MM.1S (cell line): ENCODE results near the gene CISD1.
"Not testable (repeated sequence)": the region's sequence is repeated elsewhere in the genome, so short reads cannot be mapped to it uniquely, and the experiment has no call there.

ENCODE experiments used
- DNase-seq: peaks from one replicate; pipeline ENCODE4 v3.0.0-alpha.2; 2015
- H2AFZ ChIP-seq: fragments of 300-600 bp; sonication (generic); 2 replicates; pipeline ENCODE4 v1.6.0; 2016; ENCODE audit warnings: antibody characterized with exemption, low read length
- H3F3A ChIP-seq: fragments of 300-600 bp; sonication (generic); 2 replicates; pipeline ENCODE4 v1.6.1; 2016; ENCODE audit warnings: mild to moderate bottlenecking, antibody characterized with exemption, low read length, moderate library complexity, mixed read lengths; ENCODE audit not compliant: insufficient read depth
- H3K27ac ChIP-seq: fragments of 300-600 bp; sonication (generic); 2 replicates; pipeline ENCODE4 v1.5.1; 2016; ENCODE audit warnings: mild to moderate bottlenecking, low read length
- H3K27me3 ChIP-seq: fragments of 300-600 bp; sonication (generic); replicated peaks from 2 replicates; pipeline ENCODE4 v1.6.0; 2016; ENCODE audit warnings: low read length; ENCODE audit not compliant: insufficient read depth
- H3K36me3 ChIP-seq: fragments of 300-600 bp; sonication (generic); replicated peaks from 2 replicates; pipeline ENCODE4 v1.6.1; 2016; ENCODE audit warnings: mild to moderate bottlenecking, low read length, mixed read lengths; ENCODE audit not compliant: insufficient read depth
- H3K4me1 ChIP-seq: fragments of 300-600 bp; sonication (generic); 2 replicates; pipeline ENCODE4 v1.6.1; 2016; ENCODE audit warnings: low read length, mixed read lengths
- H3K4me2 ChIP-seq: fragments of 300-600 bp; sonication (generic); 2 replicates; pipeline ENCODE4 v1.6.0; 2016; ENCODE audit warnings: low read depth, low read length
- H3K4me3 ChIP-seq: fragments of 300-600 bp; sonication (generic); 2 replicates; pipeline ENCODE4 v1.5.1; 2016; ENCODE audit warnings: low read length, mixed read lengths
- H3K79me2 ChIP-seq: fragments of 300-600 bp; sonication (generic); 2 replicates; pipeline ENCODE4 v1.6.1; 2016; ENCODE audit warnings: mixed run types, low read length, mixed read lengths
- H3K9ac ChIP-seq: fragments of 300-600 bp; sonication (generic); 2 replicates; pipeline ENCODE4 v1.6.1; 2016; ENCODE audit warnings: low read length, mixed read lengths
- H3K9me2 ChIP-seq: fragments of 300-600 bp; sonication (generic); replicated peaks from 2 replicates; pipeline ENCODE4 v1.6.1; 2016; ENCODE audit warnings: mild to moderate bottlenecking, low read length, mixed read lengths; ENCODE audit not compliant: insufficient read depth
- H3K9me3 ChIP-seq: fragments of 300-600 bp; sonication (generic); replicated peaks from 2 replicates; pipeline ENCODE4 v1.6.1; 2016; ENCODE audit warnings: mild to moderate bottlenecking, low read length, mixed read lengths; ENCODE audit not compliant: insufficient read depth
- H4K20me1 ChIP-seq: fragments of 300-600 bp; sonication (generic); 2 replicates; pipeline ENCODE4 v1.6.1; 2016; ENCODE audit warnings: mild to moderate bottlenecking, low read length, moderate library complexity, mixed read lengths; ENCODE audit not compliant: insufficient read depth
- EZH2 ChIP-seq: fragments of 300-600 bp; sonication (generic); optimal IDR thresholded peaks from 2 replicates; pipeline ENCODE3; 2017; ENCODE audit warnings: low read depth, mild to moderate bottlenecking, antibody characterized with exemption, low read length, mixed read lengths
- EZH2phosphoT487 ChIP-seq: fragments of 300-600 bp; sonication (generic); IDR thresholded peaks from 2 replicates; pipeline ENCODE4 v1.6.1; 2018; ENCODE audit warnings: antibody characterized with exemption, low read length
- TF ChIP-seq, protein P1 (sequence below): fragments of 300-600 bp; sonication (generic); IDR thresholded peaks from 2 replicates; pipeline ENCODE4 v1.5.1; 2016; ENCODE audit warnings: antibody characterized with exemption, low read length, mixed read lengths

CISD1 gene

DNA sequence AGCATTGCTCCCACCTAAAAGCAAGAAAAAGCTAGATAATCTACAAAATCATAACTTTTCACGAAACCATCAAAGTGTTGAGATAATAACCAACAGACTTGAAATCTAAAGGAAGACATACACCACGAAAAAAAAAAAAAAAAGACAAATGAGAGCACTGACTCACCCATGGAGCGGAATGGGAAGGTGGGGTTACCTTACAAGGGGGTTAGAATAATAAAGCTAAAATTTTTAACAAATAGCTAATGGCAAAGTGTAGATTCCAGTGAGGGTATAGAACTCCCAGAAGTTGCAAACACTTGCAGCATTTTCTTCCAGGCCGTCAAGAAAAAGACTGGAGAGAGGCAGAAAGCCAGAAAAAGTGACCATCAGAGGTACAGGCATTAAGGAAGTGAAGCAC lies 28.4 kb upstream of the CISD1 start:
- Histone ChIP-seq H3F3A (no peaks in the 10 kb centered on the region), H3K9ac (no peak overlapping the region), H3K27ac (no peak overlapping the region), H3K36me3 (no peaks in the 10 kb centered on the region), H3K9me3 (no peaks in the 10 kb centered on the region), H3K4me1 (peaks cover 6% of the 10 kb centered on the region), H3K4me2 (no peak overlapping the region), H4K20me1 (no peaks in the 10 kb centered on the region), H3K27me3 (no peaks in the 10 kb centered on the region), H3K79me2 (peaks cover 13% of the 10 kb centered on the region; the same call in 1 of the 2 replicates), H3K4me3 (no peak overlapping the region), H2AFZ (no peak overlapping the region), H3K9me2 (no peaks in the 10 kb centered on the region)
- no peak for DNase-seq
- TF ChIP-seq, protein P1, sequence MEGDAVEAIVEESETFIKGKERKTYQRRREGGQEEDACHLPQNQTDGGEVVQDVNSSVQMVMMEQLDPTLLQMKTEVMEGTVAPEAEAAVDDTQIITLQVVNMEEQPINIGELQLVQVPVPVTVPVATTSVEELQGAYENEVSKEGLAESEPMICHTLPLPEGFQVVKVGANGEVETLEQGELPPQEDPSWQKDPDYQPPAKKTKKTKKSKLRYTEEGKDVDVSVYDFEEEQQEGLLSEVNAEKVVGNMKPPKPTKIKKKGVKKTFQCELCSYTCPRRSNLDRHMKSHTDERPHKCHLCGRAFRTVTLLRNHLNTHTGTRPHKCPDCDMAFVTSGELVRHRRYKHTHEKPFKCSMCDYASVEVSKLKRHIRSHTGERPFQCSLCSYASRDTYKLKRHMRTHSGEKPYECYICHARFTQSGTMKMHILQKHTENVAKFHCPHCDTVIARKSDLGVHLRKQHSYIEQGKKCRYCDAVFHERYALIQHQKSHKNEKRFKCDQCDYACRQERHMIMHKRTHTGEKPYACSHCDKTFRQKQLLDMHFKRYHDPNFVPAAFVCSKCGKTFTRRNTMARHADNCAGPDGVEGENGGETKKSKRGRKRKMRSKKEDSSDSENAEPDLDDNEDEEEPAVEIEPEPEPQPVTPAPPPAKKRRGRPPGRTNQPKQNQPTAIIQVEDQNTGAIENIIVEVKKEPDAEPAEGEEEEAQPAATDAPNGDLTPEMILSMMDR: no peak
- TF ChIP-seq EZH2 (no peak), EZH2phosphoT487 (no peak)

DNA sequence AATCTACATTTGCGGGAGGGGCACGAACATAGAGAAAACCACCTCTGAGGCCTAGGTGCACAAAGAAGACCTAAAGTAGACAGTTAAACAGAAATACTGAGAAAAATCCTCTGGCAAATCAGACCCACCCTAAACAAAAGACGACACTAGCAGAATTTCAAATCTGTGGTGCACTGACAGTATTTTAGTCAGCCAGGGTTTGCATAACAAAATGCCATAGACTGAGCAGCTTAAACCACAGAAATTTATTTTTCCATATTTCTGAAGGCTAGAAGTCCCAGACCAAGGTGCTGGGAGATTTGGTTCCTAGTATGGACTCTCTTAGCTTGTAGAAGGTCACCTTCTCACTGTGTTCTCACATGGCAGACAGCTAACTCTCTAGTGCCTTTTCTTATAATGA lies 27.6 kb upstream of the CISD1 start:
- no peaks in the 10 kb centered on the region for H3K27me3 ChIP-seq
- peaks cover 13% of the 10 kb centered on the region; the same call in 1 of the 2 replicates for H3K79me2 ChIP-seq
- H3F3A ChIP-seq: no peaks in the 10 kb centered on the region
- no peaks in the 10 kb centered on the region for H3K9me3 ChIP-seq
- no peak overlapping the region for H3K4me2 ChIP-seq
- no peak overlapping the region for H3K4me3 ChIP-seq
- TF ChIP-seq EZH2 (no peak), EZH2phosphoT487 (no peak)
- TF ChIP-seq, protein P1: no peak
- no peak for DNase-seq
- no peaks in the 10 kb centered on the region for H4K20me1 ChIP-seq
- H3K27ac ChIP-seq: no peak overlapping the region
- H3K36me3 ChIP-seq: no peaks in the 10 kb centered on the region
- H2AFZ ChIP-seq: no peak overlapping the region
- H3K4me1 ChIP-seq: peaks cover 6% of the 10 kb centered on the region
- no peak overlapping the region for H3K9ac ChIP-seq
- H3K9me2 ChIP-seq: no peaks in the 10 kb centered on the region

DNA sequence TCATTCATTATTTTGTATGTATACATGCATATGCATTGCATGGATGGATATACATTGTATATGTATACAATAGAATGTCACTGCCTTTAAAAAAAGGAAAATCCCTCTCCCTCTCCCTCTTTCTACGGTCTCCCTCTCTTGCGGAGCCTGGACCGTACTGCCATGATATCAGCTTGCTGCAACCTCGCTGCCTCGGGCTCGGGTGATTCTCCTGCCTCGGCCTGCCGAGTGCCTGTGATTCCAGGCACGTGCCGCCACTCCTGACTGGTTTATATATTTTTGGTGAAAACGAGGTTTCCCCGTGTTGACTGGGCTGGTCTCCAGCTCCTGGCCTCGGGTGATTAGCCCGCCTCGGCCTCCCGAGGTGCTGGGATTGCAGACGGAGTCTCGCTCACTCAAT lies 25.7 kb upstream of the CISD1 start:
- Histone ChIP-seq H3K4me2 (no peak overlapping the region), H3F3A (no peaks in the 10 kb centered on the region), H3K79me2 (peaks cover 13% of the 10 kb centered on the region; the same call in 1 of the 2 replicates), H3K9me2 (no peaks in the 10 kb centered on the region), H3K9me3 (no peaks in the 10 kb centered on the region), H3K4me3 (no peak overlapping the region), H3K27ac (no peak overlapping the region), H3K36me3 (no peaks in the 10 kb centered on the region), H3K9ac (no peak overlapping the region), H3K4me1 (peaks cover 6% of the 10 kb centered on the region), H3K27me3 (no peaks in the 10 kb centered on the region), H2AFZ (no peak overlapping the region), H4K20me1 (no peaks in the 10 kb centered on the region)
- DNase-seq: no peak
- TF ChIP-seq EZH2phosphoT487 (no peak), EZH2 (no peak)
- TF ChIP-seq, protein P1: no peak

DNA sequence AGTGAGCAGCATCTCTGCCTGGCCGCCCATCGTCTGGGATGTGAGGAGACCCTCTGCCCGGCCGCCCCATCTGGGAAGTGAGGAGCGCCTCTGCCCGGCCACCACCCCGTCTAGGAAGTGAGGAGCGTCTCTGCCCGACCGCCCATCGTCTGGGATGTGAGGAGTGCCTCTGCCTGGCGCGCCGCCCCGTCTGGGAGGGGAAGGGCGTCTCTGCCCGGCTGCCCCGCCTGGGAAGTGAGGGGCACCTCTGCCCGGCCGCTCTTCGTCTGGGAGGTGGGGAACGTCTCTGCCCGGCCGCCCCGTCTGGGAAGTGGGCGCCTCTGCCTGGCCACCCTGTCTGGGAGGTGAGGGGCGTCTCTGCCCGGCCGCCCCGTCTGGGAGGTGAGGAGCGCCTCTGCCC lies 25.2 kb upstream of the CISD1 start:
- H3K9me2 ChIP-seq, H3K9me3 ChIP-seq, H3K27ac ChIP-seq, H3K9ac ChIP-seq, H3K4me2 ChIP-seq, DNase-seq, H3K4me1 ChIP-seq, H4K20me1 ChIP-seq, H3F3A ChIP-seq, H3K27me3 ChIP-seq, H3K36me3 ChIP-seq, H3K4me3 ChIP-seq, H2AFZ ChIP-seq: not testable (repeated sequence)
- peaks cover 12% of the 10 kb centered on the region; the same call in 1 of the 2 replicates for H3K79me2 ChIP-seq

DNA sequence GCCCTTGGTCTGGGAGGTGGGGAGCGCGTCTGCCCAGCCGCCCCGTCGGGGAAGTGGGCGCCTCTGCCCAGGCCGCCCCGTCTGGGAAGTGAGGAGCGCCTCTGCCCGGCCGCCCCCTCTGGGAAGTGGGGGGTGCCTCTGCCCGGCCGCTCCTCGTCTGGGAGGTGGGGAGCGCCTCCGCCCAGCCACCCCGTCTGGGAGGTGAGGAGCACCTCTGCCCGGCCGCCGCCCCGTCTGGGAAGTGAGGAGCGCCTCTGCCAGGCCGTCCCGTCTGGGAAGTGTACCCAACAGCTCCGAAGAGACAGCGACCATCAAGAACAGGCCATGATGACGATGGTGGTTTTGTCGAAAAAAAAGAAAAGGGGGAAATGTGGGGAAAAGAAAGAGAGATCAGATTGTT lies 24.7 kb upstream of the CISD1 start:
- not testable (repeated sequence) for H3F3A ChIP-seq, H4K20me1 ChIP-seq, H3K79me2 ChIP-seq, H3K4me1 ChIP-seq, DNase-seq, H3K4me3 ChIP-seq, H3K4me2 ChIP-seq, H3K27ac ChIP-seq, H3K27me3 ChIP-seq, H2AFZ ChIP-seq, H3K9me3 ChIP-seq, H3K9ac ChIP-seq, H3K9me2 ChIP-seq, H3K36me3 ChIP-seq

DNA sequence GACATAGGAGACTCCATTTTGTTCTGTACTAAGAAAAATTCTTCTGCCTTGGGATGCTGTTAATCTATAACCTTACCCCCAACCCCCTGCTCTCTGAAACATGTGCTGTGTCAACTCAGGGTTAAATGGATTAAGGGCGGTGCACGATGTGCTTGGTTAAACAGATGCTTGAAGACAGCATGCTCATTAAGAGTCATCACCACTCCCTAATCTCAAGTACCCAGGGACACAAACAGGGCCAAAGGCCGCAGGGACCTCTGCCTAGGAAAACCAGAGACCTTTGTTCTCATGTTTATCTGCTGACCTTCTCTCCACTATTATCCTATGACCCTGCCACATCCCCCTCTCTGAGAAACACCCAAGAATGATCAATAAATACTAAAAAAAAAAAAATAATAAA lies 24.3 kb upstream of the CISD1 start:
- not testable (repeated sequence) for H2AFZ ChIP-seq, H3K4me1 ChIP-seq, H3K9me3 ChIP-seq, H3K4me2 ChIP-seq, H3K9me2 ChIP-seq, H3K27ac ChIP-seq, DNase-seq, H3K4me3 ChIP-seq, H3K9ac ChIP-seq, H3K79me2 ChIP-seq, H3F3A ChIP-seq, H3K36me3 ChIP-seq, H4K20me1 ChIP-seq, H3K27me3 ChIP-seq
